T-helper 17 cell (primary cell): ENCODE results near the gene IMP3. TPM values are rescaled to one million over a fixed set of nuclear protein-coding genes. Genes with fewer than 3 reads are reported as not detected.

ENCODE experiments used
- ATAC-seq: fragments of 150-1000 bp; cut with Tn5 transposase; 2 replicates; pipeline ENCODE4 v1.10.0; 2021; ENCODE audit warnings: mild to moderate bottlenecking, moderate library complexity
- DNase-seq, 3 donors: peaks; one replicate each; pipeline versions ENCODE4 v3.0.0 to v3.0.0-alpha.2; 2020 to 2021
- H3K9me3 ChIP-seq: one replicate; pipeline ENCODE4 v1.7.0; 2013; ENCODE audit warnings: low read length, mild to moderate bottlenecking; ENCODE audit not compliant: control insufficient read depth, poor library complexity, severe bottlenecking
- H3K27ac Mint-ChIP-seq: one replicate; pipeline ENCODE4 v1.8.0; 2022; ENCODE audit warnings: mild to moderate bottlenecking, moderate library complexity, mixed read lengths
- H3K27me3 Mint-ChIP-seq: one replicate; pipeline ENCODE4 v1.8.0; 2022; ENCODE audit warnings: mixed read lengths
- H3K36me3 Mint-ChIP-seq: one replicate; pipeline ENCODE4 v1.8.0; 2022; ENCODE audit warnings: low read depth, mixed read lengths
- H3K4me1 Mint-ChIP-seq: one replicate; pipeline ENCODE4 v1.8.0; 2022; ENCODE audit warnings: mild to moderate bottlenecking, mixed read lengths
- H3K4me3 Mint-ChIP-seq: one replicate; pipeline ENCODE4 v1.8.0; 2022; ENCODE audit warnings: mild to moderate bottlenecking, moderate library complexity, mixed read lengths
- total RNA-seq, 4 donors: library from RNA in 2 of 4; stranded (reverse) in 2 of 4; gene quantifications; one replicate each; pipeline ENCODE4 v1.2.3 and lab custom pipeline; 2022 to 2026

Gene IMP3
- total RNA-seq, 2 donors from 2014 or later: 30.1 to 35.5 TPM

- H3K4me1 Mint-ChIP-seq: peaks cover 5% of the 10 kb centered on the region
- ATAC-seq (no peak), DNase-seq (no peak)
- H3K27ac Mint-ChIP-seq: no peak overlapping the region
- H3K9me3 ChIP-seq: no peaks in the 10 kb centered on the region
- H3K4me3 Mint-ChIP-seq: no peak overlapping the region
- peaks cover 2% of the 10 kb centered on the region for H3K36me3 Mint-ChIP-seq
- H3K27me3 Mint-ChIP-seq: no peaks in the 10 kb centered on the region
These were observed 24.0 kb upstream of the IMP3 start for GRCh38 chr15:75663931-75664421.

- Mint-ChIP-seq H3K27ac (no peak overlapping the region), H3K27me3 (no peaks in the 10 kb centered on the region), H3K36me3 (peaks cover 2% of the 10 kb centered on the region), H3K4me3 (no peak overlapping the region), H3K4me1 (peaks cover 5% of the 10 kb centered on the region)
- no peak for ATAC-seq
- no peak for DNase-seq
- no peaks in the 10 kb centered on the region for H3K9me3 ChIP-seq
These were observed 22.9 kb upstream of the IMP3 start for GRCh38 chr15:75662823-75663519.

GRCh38 chr15:75661756-75662140 is 21.7 kb upstream of the IMP3 start:
- Mint-ChIP-seq H3K4me3 (no peak overlapping the region), H3K27me3 (no peaks in the 10 kb centered on the region), H3K36me3 (peaks cover 2% of the 10 kb centered on the region), H3K4me1 (peaks cover 5% of the 10 kb centered on the region), H3K27ac (no peak overlapping the region)
- H3K9me3 ChIP-seq: no peaks in the 10 kb centered on the region
- ATAC-seq (no peak), DNase-seq (no peak)

GRCh38 chr15:75661100-75661755 is 21.2 kb upstream of the IMP3 start:
- H3K9me3 ChIP-seq: no peaks in the 10 kb centered on the region
- no peak overlapping the region for H3K4me3 Mint-ChIP-seq
- peaks cover 2% of the 10 kb centered on the region for H3K36me3 Mint-ChIP-seq
- no peak overlapping the region for H3K27ac Mint-ChIP-seq
- ATAC-seq (no peak), DNase-seq (no peak)
- H3K4me1 Mint-ChIP-seq: peaks cover 5% of the 10 kb centered on the region
- no peaks in the 10 kb centered on the region for H3K27me3 Mint-ChIP-seq

- H3K27ac Mint-ChIP-seq: peak overlapping the region; percentile 45
- no peaks in the 10 kb centered on the region for H3K27me3 Mint-ChIP-seq
- no peak overlapping the region for H3K4me3 Mint-ChIP-seq
- ATAC-seq (no peak), DNase-seq (no peak)
- H3K9me3 ChIP-seq: no peaks in the 10 kb centered on the region
- peaks cover 5% of the 10 kb centered on the region for H3K4me1 Mint-ChIP-seq
- peaks cover 2% of the 10 kb centered on the region for H3K36me3 Mint-ChIP-seq
These were observed 20.1 kb upstream of the IMP3 start for GRCh38 chr15:75659928-75660645.

- Mint-ChIP-seq H3K36me3 (peaks cover 2% of the 10 kb centered on the region), H3K4me3 (no peak overlapping the region), H3K27me3 (no peaks in the 10 kb centered on the region), H3K4me1 (peaks cover 5% of the 10 kb centered on the region), H3K27ac (peak overlapping the region; percentile 9)
- DNase-seq (no peak), ATAC-seq (no peak)
- H3K9me3 ChIP-seq: no peaks in the 10 kb centered on the region
These were observed 19.2 kb upstream of the IMP3 start for GRCh38 chr15:75659141-75659771.

- ATAC-seq (no peak), DNase-seq (no peak)
- H3K9me3 ChIP-seq: no peaks in the 10 kb centered on the region
- Mint-ChIP-seq H3K36me3 (peaks cover 2% of the 10 kb centered on the region), H3K27ac (no peak overlapping the region), H3K4me1 (peaks cover 8% of the 10 kb centered on the region), H3K27me3 (no peaks in the 10 kb centered on the region), H3K4me3 (no peak overlapping the region)
These were observed 16.8 kb upstream of the IMP3 start for GRCh38 chr15:75656813-75657212.

GRCh38 chr15:75656331-75656730 is 16.3 kb upstream of the IMP3 start:
- H3K4me1 Mint-ChIP-seq: peaks cover 10% of the 10 kb centered on the region
- ATAC-seq (no peak), DNase-seq (no peak)
- peaks cover 2% of the 10 kb centered on the region for H3K36me3 Mint-ChIP-seq
- no peak overlapping the region for H3K27ac Mint-ChIP-seq
- no peak overlapping the region for H3K4me3 Mint-ChIP-seq
- no peaks in the 10 kb centered on the region for H3K9me3 ChIP-seq
- no peaks in the 10 kb centered on the region for H3K27me3 Mint-ChIP-seq

GRCh38 chr15:75655931-75656330 is 15.9 kb upstream of the IMP3 start:
- no peak for ATAC-seq
- Mint-ChIP-seq H3K36me3 (peaks cover 2% of the 10 kb centered on the region), H3K27ac (no peak overlapping the region), H3K4me3 (no peak overlapping the region), H3K4me1 (peaks cover 13% of the 10 kb centered on the region), H3K27me3 (no peaks in the 10 kb centered on the region)
- H3K9me3 ChIP-seq: no peaks in the 10 kb centered on the region
- DNase-seq: no peak

GRCh38 chr15:75654201-75654907 is 14.3 kb upstream of the IMP3 start:
- ATAC-seq: no peak
- Mint-ChIP-seq H3K27ac (peak overlapping the region; percentile 61), H3K27me3 (no peaks in the 10 kb centered on the region), H3K4me3 (no peak overlapping the region), H3K36me3 (no peaks in the 10 kb centered on the region), H3K4me1 (peaks cover 16% of the 10 kb centered on the region)
- no peak for DNase-seq
- H3K9me3 ChIP-seq: no peaks in the 10 kb centered on the region

- H3K9me3 ChIP-seq: no peaks in the 10 kb centered on the region
- Mint-ChIP-seq H3K27me3 (no peaks in the 10 kb centered on the region), H3K36me3 (no peaks in the 10 kb centered on the region), H3K4me3 (no peak overlapping the region), H3K4me1 (peaks cover 21% of the 10 kb centered on the region), H3K27ac (peak overlapping the region; percentile 61)
- ATAC-seq (no peak), DNase-seq (no peak)
These were observed 13.4 kb upstream of the IMP3 start for GRCh38 chr15:75653347-75653913.

GRCh38 chr15:75651810-75652543 is 12.0 kb upstream of the IMP3 start:
- DNase-seq (no peak), ATAC-seq (peak; percentile 19)
- no peaks in the 10 kb centered on the region for H3K36me3 Mint-ChIP-seq
- no peaks in the 10 kb centered on the region for H3K27me3 Mint-ChIP-seq
- no peaks in the 10 kb centered on the region for H3K9me3 ChIP-seq
- peak overlapping the region; percentile 60 for H3K27ac Mint-ChIP-seq
- peaks cover 24% of the 10 kb centered on the region for H3K4me1 Mint-ChIP-seq
- no peak overlapping the region for H3K4me3 Mint-ChIP-seq
